ENCODE measurements around the gene MAT2A. TPM values are rescaled to one million over a fixed set of nuclear protein-coding genes. Genes with fewer than 3 reads are reported as not detected.

Gene MAT2A
- total and polyA plus RNA-seq, 10 of the 15 experiments (the other 5 are each of a cell fraction or from before 2014, with no cell fraction given): 97.6 to 408 (median 290) TPM

DNA sequence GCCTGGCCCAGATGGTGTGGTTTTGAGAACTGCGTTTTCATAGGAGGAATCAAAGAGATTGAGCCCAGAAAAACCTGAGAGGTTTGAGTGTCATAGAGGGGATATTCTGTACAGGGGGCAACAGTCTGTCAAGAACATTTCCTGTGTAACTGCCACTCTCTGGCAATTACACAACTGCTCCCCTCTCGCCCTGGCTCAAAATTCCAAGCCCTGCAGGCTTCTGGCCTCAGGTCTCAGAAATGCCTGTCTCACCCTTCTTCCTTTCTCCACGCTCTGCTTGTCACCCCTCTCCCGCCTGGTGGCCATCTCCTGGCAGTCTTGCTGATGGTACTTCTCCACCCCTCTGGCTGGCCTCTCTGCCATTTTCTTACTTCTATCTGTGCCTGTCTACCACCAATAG, 49.3 kb downstream of the MAT2A start:
- Histone ChIP-seq H3K9me3 (replicated peaks; ENCODE audit: control insufficient read depth, insufficient read depth, low read length) (no peaks in the 10 kb centered on the region), H3K4me2 (ENCODE audit: control insufficient read depth, insufficient read depth) (no peak overlapping the region), H3K79me2 (ENCODE audit: control insufficient read depth, insufficient read depth, low read length) (no peaks in the 10 kb centered on the region; the same call in 1 of the 2 replicates), H3K27me3 (replicated peaks in 1 of 2; ENCODE audit: control insufficient read depth in 2 of 2, insufficient read depth in 2 of 2, low read length in 1 of 2) (no peaks in the 10 kb centered on the region), H2AFZ (ENCODE audit: control insufficient read depth, low read depth, low read length) (no peak overlapping the region), H3K4me3 (no peak overlapping the region), H3K9ac (ENCODE audit: control insufficient read depth, insufficient read depth, low read length) (no peak overlapping the region), H3K4me1 (ENCODE audit: control insufficient read depth, insufficient read depth, low read length) (peaks cover 20% of the 10 kb centered on the region), H4K20me1 (ENCODE audit: control insufficient read depth, insufficient read depth) (no peaks in the 10 kb centered on the region), H3K27ac (ENCODE audit: control insufficient read depth, insufficient read depth) (no peak overlapping the region), H3K36me3 (ENCODE audit: control insufficient read depth in 2 of 2, insufficient read depth in 2 of 2, low read length in 1 of 2) (no peaks in the 10 kb centered on the region)
- no TSS peak for BruUV-seq (replicated peaks)
- DNase-seq (ENCODE audit: low read depth, low spot score) (no peak), FAIRE-seq (no peak), ATAC-seq (no peak)
- SMC1A ChIA-PET (ENCODE audit: uncharacterized antibody, unreplicated experiment): interaction anchor here (1.2 kb wide), 1 partner anchor 10 kb away, joined by 5 read pairs; no protein-coding TSS in a partner anchor
- WGBS (ENCODE audit: insufficient coverage, insufficient replicate concordance, low lambda C conversion rate, missing lambda C conversion rate): 68% methylated on average over 4 of the region's 4 CpGs
- no peak for TF ChIP-seq GABPA (IDR thresholded peaks at IDR 0.05; ENCODE audit: low read depth)
- no peak for TF ChIP-seq ETV6 (conservative IDR thresholded peaks at IDR 0.05 in 1 of 2, IDR thresholded peaks at IDR 0.05 in 1 of 2; ENCODE audit: borderline replicate concordance in 1 of 2, low read depth in 1 of 2)
- no peak for TF ChIP-seq SPI1 (IDR thresholded peaks at IDR 0.05; ENCODE audit: borderline replicate concordance, insufficient read depth, low read depth, low read length)
- TF ChIP-seq, protein P1, sequence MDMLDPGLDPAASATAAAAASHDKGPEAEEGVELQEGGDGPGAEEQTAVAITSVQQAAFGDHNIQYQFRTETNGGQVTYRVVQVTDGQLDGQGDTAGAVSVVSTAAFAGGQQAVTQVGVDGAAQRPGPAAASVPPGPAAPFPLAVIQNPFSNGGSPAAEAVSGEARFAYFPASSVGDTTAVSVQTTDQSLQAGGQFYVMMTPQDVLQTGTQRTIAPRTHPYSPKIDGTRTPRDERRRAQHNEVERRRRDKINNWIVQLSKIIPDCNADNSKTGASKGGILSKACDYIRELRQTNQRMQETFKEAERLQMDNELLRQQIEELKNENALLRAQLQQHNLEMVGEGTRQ (IDR thresholded peaks at IDR 0.05; ENCODE audit: borderline replicate concordance, low read depth, low read length): no peak
- TF ChIP-seq, protein P2, sequence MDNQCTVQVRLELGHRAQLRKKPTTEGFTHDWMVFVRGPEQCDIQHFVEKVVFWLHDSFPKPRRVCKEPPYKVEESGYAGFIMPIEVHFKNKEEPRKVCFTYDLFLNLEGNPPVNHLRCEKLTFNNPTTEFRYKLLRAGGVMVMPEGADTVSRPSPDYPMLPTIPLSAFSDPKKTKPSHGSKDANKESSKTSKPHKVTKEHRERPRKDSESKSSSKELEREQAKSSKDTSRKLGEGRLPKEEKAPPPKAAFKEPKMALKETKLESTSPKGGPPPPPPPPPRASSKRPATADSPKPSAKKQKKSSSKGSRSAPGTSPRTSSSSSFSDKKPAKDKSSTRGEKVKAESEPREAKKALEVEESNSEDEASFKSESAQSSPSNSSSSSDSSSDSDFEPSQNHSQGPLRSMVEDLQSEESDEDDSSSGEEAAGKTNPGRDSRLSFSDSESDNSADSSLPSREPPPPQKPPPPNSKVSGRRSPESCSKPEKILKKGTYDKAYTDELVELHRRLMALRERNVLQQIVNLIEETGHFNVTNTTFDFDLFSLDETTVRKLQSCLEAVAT (IDR thresholded peaks at IDR 0.05): no peak
- TF ChIP-seq EP300 (IDR thresholded peaks at IDR 0.05; ENCODE audit: borderline replicate concordance in 1 of 2, control insufficient read depth in 1 of 2, low read depth in 2 of 2, low read length in 2 of 2): no peak
- no peak for TF ChIP-seq NRF1 (conservative IDR thresholded peaks at IDR 0.05; ENCODE audit: low read depth, low read length)
- no peak for TF ChIP-seq RFX5 (IDR thresholded peaks at IDR 0.05; ENCODE audit: low read depth, low read length)
- no peak for TF ChIP-seq ATF3 (IDR thresholded peaks at IDR 0.05; ENCODE audit: borderline replicate concordance, extremely low read depth, low read depth, low read length)
- TF ChIP-seq, protein P3, sequence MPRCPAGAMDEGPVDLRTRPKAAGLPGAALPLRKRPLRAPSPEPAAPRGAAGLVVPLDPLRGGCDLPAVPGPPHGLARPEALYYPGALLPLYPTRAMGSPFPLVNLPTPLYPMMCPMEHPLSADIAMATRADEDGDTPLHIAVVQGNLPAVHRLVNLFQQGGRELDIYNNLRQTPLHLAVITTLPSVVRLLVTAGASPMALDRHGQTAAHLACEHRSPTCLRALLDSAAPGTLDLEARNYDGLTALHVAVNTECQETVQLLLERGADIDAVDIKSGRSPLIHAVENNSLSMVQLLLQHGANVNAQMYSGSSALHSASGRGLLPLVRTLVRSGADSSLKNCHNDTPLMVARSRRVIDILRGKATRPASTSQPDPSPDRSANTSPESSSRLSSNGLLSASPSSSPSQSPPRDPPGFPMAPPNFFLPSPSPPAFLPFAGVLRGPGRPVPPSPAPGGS (IDR thresholded peaks at IDR 0.05; ENCODE audit: borderline replicate concordance, insufficient read depth, low read depth, low read length, poor library complexity, severe bottlenecking): no peak
- in situ Hi-C loops (cut with MboI): no loop called here
- CTCF ChIA-PET: interaction anchor here (0.9 kb wide), 1 partner anchor 9 kb away, joined by 3 read pairs; no protein-coding TSS in a partner anchor
- POLR2A ChIA-PET: no interaction called here
- RAD21 ChIA-PET (ENCODE audit: unreplicated experiment): no interaction called here
- intact Hi-C loops (cut with micrococcal nuclease; ENCODE audit: unreplicated experiment): no loop called here
